Muscle of back (tissue), 11 donors: Measurements from ENCODE around the gene BRF1. TPM values are rescaled to one million over a fixed set of nuclear protein-coding genes. Genes with fewer than 3 reads are reported as not detected.

Experiments used
- DNase-seq, 3 donors: peaks; one replicate each; pipeline versions ENCODE4 v3.0.0 to v3.0.0-alpha.2; 2013
- polyA plus RNA-seq, 10 donors: library from polyadenylated mRNA; unstranded; fragments of 120-200 nt; gene quantifications; one replicate each; pipeline ENCODE4 v1.2.1, GENCODE V29; 2013; ENCODE audit not compliant: insufficient read length in 10 of 10

BRF1 gene
- polyA plus RNA-seq, 10 donors, result 17.7 to 28.4 (median 24.8) TPM

DNA sequence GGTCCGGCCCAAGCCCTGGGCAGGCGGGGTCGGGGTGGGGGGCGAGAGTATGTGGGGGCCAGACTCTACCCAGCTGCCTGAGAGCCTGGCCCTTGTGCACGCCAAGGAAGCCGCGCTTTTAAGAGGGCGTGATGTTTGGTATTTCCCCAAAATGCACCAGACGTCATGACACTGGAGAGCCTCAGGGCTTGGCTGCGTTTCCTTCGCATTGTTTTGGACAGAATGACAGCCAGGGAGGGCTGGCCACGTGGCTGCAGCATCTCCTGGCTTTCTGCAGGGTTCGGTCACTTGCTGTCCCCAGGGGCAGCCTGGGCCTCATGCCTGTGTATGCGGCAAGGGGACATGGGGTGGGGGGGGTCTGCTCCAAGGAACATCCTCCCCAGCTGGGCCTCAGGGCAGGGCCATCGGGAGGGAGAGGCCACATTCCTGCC, 103.6 kb downstream of the BRF1 start:
- peak; percentile 53 to 93 (median 87) for DNase-seq

DNA sequence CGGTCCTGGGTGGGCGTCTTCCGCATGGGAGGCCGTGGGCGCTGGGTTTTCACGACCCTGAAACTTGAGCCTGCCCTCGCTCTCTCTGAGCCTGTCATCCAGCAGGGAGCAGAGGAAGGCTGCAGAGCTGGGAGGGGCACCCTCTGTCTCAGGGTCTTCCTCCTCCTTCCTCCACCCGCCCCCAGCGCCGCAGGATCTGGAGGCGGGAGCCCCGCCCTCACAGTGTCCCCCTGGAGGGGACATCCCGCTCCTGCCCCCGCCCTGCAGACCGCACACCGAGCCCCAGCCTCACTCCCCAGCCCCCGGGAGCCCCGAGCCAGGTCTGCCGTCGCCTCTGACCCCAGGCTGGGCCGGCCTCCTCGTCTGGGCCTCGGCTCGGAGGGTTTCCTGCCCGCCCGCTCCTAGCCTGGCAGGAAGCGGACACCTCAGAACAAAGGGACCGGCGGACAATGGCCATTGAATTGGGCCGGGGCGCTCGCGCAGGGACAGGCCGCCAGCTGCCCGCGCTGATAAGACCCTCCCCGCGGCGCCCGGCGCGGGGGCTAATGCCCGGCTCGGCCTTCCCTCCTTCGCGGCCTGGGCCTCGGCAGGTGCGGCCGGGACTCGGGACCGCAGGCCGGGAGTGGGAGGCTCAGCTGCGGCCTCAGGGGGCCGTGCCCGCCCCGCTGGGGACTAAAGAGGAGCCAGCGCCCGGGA, 104.4 kb downstream of the BRF1 start:
- peak in 1 of 3 donors; percentile 72 for DNase-seq

DNA sequence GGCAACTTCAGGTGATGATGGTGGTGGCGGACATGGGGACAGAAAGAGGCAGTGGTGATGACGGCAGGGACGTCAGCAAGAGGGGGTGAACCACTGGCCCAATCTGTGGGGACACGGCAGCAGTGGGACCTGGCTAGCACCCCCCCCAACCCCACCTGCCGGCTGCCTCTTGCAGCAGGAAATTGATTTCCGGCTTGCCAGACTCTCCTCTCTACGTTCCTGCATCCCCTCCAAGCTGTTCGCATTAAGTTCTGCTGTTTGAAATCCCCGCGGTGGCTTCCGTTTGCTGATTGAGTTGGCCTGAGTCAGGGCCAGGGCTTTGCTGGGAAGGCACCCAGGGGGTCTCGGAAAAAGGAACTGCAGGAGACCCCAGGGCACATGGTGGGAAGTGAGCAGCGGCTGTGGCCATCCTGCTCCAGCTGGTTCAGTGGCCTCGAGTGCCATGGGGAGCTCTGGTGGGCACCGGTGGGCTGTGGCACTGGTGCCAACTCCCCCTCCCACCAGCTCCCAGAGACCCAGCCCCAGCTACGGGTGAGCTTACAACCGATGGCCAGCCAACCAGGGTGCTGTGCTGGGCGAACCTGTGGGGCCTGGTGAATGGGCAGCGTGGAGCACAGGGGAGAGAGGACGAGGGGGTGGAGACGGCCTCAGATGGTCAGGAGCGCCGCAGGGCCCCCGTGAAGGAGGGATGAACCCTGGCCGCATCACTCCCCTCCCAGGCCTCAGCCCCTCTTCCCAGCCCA, 105.1 kb downstream of the BRF1 start:
- DNase-seq, result peak in 1 of 3 donors; percentile 63

DNA sequence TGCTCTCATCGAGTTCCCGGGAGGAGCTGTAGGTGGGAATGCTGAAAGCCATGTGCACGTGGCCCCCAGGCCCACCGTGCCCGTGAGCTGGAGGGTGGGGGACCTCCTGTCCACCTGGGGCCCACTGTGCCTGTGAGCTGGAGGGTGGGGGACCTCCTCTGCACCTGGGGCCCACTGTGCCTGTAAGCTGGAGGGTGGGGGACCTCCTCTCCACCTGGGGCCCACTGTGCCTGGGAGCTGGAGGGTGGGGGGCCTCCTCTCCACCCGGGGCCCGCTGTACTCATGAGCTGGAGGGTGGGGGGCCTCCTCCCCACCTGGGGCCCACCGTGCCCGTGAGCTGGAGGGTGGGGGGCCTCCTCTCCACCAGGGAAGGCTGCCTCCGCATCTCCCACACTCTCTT, 105.8 kb downstream of the BRF1 start:
- DNase-seq, result no peak

DNA sequence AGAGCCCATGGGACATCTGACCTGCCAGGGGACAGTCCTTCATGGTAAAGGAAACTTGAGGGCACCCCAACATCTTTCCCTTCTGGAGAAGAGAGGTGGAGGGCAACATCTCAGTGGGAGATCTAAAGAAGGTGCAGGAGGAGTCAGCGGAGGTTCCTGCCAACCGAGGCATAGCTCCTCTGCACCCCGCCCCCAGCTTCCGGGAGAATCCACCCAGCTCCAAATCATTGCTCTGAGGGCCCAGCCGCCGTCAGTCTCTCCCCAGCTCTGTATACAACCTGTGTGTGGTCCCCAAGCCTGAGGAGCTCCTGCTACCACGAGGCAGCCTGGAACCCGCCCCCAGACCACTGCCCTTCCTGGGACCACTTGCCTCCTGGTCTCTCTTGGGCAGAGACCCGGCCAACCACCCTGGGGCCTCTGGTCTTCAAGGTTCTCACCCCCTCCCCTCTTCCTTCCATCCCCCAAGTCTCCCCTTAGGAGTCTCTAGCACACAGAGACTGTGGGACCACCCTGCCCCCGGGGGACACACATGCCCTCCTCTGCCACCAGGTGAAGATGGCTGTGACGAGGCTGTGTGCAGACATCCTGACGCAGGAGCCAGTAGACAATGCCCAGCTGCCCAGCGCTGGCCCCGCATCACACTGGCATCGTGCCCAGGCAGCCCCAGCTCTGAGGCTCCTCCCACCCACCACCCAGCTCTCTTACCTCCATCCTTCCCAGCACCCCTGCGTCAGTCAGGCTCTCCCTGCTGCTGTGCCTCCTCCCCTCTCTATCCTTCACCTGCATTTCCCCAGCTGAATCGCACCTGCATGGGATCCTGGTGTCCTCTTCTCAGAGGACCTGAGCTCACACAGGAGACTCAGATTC, 106.7 kb downstream of the BRF1 start:
- DNase-seq, result no peak

DNA sequence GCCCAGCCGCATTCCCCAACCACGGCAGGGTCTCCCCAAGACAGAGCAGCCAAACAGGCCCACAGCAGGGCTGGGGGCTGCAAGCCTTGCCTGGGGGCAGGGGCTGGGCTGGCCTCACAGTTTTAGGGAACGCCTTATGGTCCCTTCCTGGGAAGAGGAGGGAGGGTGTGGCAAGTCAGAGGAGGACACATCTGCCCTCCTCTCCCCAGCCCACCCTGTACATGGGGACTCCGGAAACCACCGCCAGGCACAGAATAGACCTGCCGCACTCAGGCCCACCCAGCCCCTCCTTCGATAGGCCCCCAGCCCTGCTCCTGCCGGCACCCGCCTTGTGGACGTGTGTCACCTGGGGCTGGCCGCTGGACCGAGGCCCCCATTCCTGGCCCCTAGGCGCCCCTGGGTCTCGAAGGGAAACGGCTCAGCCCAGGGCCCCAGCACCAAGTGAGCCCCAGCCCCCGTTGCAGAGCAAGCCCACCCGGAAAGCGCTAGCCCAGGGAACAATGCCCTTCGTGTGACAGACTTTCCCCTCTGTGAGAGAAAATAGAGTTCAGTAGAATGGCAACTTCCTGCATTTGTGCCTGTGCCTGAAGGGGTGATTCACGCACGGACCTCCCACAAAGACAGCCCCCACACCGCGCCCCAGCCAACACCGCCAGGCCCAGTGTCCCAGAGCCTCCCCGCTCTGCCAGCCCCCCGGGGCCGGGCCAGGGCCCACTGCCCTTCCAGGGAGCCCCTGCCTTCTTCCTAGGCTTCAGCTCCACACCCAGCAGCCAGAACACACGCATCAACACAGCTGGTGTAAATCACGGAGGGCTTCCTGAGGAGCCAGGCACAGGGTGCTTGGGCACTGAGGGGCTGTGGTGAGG, 107.7 kb downstream of the BRF1 start:
- no peak for DNase-seq

DNA sequence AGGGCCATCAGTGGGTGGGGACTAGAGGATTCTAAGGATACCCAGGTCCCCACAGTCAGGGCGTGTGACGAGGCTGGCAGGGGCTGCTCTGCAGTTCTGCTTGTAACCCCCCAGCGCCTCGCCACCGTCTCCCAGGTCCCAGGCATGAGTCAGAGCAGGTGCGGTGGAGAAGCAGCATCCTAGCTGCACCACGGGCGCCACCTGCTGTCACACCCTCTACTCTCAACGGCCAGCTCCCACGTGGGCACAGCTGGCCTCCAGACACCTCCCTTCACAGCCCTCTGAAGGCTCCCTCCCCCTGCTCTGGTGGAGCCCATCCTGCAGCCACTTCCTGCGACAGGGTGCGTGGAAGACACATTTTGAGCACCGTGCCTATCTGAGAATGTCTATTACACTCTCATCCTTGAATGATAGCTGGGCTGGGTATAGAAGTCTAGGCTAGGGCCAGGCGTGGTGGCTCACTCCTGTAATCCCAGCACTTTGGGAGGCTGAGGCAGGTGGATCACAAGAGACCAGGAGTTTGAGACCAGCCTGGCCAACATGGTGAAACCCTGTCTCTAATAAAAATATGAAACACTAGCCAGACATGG, 112.8 kb downstream of the BRF1 start:
- DNase-seq, result no peak

DNA sequence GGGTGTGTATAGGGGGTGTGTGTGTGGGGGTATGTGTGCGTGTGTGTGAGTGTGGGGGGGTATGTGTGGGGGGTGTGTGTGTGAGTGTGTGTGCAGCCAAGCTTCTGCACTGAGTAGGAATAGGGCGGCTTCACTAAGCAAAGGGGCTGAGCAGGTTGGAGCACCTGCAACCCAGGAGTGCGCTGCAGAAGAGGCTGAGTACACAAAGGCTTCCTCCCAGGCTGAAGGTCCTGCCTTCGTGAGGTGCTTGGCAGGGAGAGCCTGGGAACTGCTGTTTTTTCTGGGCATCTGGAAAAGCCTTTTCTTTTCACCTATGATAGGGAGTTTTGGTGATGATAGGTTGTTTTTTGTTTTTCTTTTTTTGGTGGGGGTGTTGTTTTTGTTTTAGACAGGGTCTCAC, 113.7 kb downstream of the BRF1 start:
- DNase-seq, result no peak

DNA sequence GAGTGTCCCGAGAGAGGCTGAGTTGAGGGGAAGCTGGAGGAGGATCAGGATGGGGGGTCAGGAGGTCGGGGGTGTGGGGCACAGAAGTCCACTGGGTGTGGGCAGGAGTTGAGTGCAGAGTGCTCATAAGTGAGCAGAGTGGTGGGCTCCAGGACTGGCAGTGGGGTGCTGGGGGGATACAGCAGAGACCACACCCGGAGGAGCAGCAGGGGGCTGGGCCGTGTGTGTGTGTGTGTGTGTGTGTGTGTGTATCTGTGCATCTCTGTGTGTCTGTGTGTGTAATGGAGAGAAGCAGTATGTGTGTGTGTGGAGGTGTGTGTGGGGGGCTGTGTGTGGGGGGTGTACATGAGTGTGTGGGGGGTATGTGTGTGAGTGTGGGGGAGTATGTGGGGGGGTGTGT, 114.8 kb downstream of the BRF1 start:
- DNase-seq, result no peak

DNA sequence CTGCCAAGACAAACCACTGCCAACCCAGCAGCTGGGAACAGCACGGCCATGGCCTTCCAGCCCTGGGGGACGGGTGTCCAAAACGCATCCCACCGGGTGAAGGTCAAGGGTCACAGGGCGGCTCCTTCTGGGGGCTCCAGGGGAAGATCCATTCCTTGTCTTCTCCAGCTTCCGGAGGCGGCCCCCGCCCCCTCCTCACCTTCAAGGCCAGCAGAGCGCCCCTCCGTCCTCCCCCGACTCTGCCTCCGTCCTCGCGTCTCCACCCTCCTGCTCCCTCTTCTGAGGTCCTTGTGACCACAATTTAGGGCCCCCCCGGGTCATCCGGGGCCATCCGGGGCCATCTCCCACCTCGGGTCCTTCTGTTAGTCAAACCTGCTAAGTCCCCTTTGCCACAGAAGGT, 115.8 kb downstream of the BRF1 start:
- DNase-seq, result no peak

DNA sequence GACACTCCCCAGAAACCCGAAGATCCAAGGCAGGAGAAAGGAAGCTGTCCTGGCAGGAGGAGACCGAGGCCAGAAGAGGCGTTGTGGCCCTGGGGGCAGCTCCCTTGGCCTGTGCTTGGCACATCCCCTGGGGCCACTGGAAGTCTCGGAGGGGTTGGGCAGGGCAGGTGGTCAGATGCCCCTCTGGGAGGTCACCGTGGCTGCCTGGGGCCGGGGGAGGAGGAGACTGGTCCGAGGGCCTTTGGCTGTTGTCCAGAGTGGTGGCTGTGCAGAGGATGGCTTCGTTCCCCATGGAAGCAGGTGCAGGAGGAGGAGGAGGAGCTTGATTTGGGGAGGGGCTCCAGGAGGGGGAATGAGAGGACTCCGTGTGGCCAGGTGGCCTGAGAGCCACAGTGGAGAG, 116.3 kb downstream of the BRF1 start:
- no peak for DNase-seq

DNA sequence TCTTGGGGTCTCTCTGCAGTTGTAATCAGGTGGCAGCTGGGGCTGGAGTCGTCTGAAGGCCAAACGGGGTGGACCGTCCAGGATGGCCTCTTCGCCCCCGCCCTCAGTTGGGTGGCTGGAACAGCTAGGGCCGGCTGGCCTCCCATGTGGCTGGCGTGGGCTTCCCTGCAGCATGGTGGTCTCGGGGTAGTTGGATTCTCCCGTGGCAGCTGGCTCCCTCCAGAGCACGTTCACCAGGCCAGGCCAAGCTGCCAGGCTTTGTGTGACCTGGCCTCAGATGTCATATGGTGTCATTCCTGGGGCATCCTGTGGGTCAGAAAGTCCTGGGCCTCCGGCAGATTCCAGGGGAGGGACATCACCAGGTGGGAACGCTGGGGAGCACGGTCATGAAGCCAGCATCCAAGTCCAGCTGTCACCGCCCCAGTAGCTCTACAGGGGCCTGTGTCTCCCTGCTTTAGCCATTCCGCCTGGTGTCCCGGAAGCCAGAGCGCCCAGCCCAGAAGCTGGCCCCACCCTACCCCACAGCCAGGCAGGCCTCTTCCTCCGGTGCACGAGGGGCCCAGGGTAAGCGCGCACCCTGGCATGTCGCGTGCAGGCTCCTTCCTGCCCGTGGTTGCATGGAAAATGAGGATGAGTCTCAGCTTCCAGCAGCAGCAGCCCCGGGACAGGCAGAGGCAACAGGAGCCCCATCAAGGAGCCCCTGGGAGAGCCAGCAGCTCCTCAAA, 118.3 kb downstream of the BRF1 start:
- no peak for DNase-seq

DNA sequence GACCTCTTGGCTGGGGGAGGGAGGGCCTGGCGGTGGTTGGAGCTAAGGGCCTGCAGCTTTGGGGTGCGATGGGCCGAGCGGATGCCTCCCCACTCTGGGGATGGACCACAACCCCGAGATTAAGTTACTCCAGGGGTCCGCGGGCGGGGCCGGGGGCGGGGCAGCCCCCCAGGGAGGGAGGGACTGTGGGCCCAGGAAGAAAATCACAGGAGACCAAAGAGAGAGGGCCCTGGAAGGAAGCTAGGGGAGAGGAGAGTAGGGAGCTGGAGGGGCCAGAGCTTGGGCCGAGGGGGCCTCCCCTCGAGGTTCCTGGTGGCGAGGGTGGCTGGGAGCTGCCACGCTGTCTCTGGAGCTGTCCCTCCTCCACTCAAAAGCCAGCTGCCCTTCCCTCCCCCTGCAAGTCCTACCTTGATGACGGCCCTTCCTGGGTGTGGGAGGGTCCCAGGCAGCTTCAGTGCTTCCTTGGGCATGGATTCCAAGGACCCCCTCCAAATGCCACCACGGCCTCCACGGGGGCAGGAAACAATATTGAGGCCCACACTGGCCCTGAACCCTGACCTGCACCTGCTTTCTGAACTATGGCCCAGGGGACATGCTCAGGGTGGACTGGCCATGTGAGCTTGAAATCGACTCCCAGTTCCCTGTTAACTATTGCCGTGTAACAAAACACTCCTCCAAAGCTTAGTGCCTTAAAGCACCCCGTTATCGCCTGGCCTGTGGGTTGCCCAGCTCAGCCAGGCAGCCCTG, 119.1 kb downstream of the BRF1 start:
- no peak for DNase-seq

DNA sequence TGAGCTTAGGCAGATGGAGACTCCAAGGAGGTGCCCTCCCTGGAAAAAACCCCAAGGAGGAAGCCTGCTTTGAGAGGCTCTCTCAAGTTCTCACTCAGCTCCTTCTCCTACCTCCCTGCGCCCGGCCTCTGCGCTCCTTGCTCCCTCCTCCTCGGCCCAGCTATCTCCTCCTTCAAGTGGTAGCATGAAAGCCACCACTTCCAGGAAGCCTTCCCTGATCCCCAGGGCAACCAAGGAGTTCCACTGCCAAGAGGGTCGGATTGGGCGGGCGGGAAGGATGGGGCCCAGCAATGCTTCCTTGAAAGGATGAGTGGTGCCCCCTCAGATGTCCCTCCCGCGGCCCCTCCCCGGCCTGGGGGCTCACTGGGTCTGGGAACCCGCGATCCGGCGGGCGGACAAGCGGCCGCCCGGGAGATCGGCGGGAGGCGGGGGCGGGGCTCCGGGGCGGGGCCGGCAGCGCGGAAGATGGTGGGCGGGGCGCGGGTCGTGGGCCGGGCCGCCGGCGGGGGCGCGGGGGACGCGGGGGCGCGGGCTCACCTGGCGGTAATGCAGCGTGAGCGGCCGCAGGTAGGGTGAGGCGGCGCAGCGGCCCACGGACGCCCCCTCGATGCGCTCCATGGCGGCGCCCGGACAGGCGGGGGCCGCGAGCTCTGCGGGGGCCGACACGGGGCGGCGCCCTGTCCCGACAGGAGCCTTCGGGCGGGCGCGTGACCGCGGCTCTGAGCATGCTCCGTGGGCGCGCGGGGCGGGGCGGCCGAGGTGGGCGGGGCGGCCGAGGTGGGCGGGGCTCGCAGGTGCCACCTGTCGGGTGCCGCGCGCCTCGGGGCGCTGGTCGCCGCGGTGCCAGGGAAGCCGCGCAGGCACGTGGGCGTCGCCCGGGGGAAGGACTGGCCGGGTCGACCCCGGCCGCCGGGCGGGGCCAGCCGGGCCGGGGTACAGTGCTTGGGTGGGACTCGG, 119.9 kb downstream of the BRF1 start, which contains the start of gene NUDT14:
NUDT14 (minus strand) TSS at position 721 of the 957 bp plus-strand sequence; CDS start at position 618, 103 bp downstream.
- DNase-seq, result peak in 1 of 3 donors; percentile 59

DNA sequence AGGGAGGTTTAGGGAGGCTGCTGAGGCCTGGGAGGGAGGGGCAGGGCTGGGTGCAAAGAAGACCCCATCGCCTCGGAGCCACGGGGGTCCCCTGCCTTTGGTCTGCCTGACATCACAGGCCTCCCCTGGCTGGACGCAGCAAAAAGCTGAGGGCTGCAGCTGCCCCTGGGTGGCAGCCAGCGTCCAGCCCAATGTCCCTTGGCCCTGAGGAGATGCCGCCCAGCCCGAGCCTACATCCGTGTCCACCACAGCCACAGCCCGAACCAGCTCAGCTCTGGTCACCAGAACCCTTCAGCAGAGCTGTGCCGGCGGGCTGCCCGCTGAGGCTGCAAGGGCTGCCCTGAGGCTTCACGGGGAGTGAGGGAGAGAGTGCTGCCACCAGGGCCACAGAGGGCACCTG, 121.6 kb downstream of the BRF1 start:
- DNase-seq, result no peak

DNA sequence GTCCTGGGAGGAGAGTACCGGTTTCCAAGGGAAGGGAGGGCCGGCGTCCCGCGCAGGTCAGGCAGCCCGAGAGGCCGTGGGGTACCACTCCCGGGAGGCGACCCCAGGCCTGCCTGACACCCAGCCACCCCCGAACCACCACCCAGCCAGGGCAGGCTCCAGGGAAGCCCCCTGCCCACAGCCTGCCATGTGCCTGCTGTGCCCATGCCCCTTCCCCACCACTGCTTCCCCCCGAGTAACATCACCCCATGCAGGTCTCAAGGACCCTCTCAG, 122.0 kb downstream of the BRF1 start:
- no peak for DNase-seq

DNA sequence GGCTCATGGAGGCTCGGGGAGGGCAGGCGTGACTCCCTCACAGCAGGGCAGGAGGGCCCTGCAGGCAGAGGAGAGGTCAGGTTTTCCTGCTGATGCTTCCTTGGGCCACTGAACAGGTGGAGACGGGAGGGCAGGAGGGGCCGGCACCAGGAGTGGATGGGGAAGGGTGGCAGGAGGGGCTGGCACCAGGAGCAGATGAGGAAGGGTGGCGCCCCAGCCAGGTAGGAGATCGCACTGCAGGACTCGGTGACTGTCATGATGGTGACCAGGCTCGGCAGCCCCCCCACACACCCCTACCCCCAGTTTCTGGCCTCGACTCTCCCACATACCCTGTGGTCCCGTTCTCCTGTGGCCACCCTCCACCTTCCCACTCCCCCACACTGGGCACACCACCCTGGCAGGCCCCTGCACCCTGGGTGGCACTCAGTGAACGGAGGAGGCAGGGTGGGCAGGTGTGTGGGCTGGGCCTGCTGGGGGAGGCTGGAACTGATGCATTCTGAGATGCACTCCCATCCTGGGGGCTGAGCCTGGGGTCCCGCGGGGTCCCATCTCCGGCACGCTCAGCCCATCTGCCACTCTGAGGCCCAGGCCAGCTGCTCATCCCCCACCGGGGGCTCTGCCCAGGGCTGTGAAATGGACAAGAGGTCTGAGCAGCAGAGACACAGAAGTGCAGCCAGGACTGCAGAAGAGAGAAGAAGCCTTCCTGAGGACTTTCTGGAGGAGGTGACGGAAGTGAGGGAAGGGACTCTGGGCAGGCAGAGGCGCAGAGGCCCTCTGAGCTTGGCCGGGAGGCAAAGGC, 122.5 kb downstream of the BRF1 start:
- DNase-seq, result no peak

DNA sequence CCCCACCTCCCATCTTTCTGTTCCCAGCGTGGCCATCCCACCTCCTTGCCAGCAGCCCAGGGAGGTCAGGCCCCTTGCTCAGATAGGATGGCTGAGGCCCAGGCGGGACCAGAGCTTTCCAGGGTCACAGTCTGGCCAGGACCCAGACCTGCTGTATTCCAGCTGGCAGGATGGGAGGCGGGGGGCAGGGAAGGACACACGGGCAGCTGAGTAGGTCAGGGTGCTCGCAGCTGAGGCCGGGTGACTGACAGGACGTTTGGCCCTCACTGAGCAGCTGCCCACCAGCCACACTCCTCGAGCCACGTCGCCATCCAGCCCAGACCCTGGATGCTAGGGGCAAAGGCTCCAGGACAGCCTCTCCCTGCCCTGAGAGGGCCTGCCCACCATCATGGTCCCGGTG, 123.7 kb downstream of the BRF1 start:
- DNase-seq, result no peak
